ENCODE results near the gene PHACTR3.

The PHACTR3 gene

GRCh38 chr20:59770270-59770669, 165.9 kb downstream of the PHACTR3 start:
- TF ChIP-seq EP300 (IDR thresholded peaks at IDR 0.05; ENCODE audit: borderline replicate concordance) (no peak), CEBPB (IDR thresholded peaks at IDR 0.05) (no peak), CREB1 (IDR thresholded peaks at IDR 0.05; ENCODE audit: low read depth) (no peak), MAX (IDR thresholded peaks at IDR 0.05) (no peak), ZBTB7A (IDR thresholded peaks at IDR 0.05; ENCODE audit: low read depth) (no peak), REST (IDR thresholded peaks at IDR 0.05; ENCODE audit: low read depth) (no peak), TAF1 (IDR thresholded peaks at IDR 0.05; ENCODE audit: low read depth) (no peak), RAD21 (IDR thresholded peaks at IDR 0.05; ENCODE audit: low read depth) (no peak)

GRCh38 chr20:59770851-59771250, 166.5 kb downstream of the PHACTR3 start:
- TF ChIP-seq RAD21 (IDR thresholded peaks at IDR 0.05; ENCODE audit: low read depth): no peak

- TF ChIP-seq RAD21 (IDR thresholded peaks at IDR 0.05; ENCODE audit: low read depth) (no peak), FOXM1 (IDR thresholded peaks at IDR 0.05; ENCODE audit: borderline replicate concordance, low read depth) (no peak)
Measured at GRCh38 chr20:59771506-59772372, 167.4 kb downstream of the PHACTR3 start.

- no peak for TF ChIP-seq EP300 (IDR thresholded peaks at IDR 0.05; ENCODE audit: borderline replicate concordance)
- no peak for TF ChIP-seq ZBTB7A (IDR thresholded peaks at IDR 0.05; ENCODE audit: low read depth)
- no peak for TF ChIP-seq EGR1 (IDR thresholded peaks at IDR 0.05)
- TF ChIP-seq RAD21 (IDR thresholded peaks at IDR 0.05; ENCODE audit: low read depth): no peak
- no peak for TF ChIP-seq TEAD4 (IDR thresholded peaks at IDR 0.05)
- no peak for TF ChIP-seq USF1 (IDR thresholded peaks at IDR 0.05)
- no peak for TF ChIP-seq TAF1 (IDR thresholded peaks at IDR 0.05; ENCODE audit: low read depth)
- no peak for TF ChIP-seq CEBPB (IDR thresholded peaks at IDR 0.05)
- no peak for TF ChIP-seq TCF12 (IDR thresholded peaks at IDR 0.05; ENCODE audit: low read depth)
Measured at GRCh38 chr20:59772373-59772705, 168.0 kb downstream of the PHACTR3 start.

- TF ChIP-seq REST (IDR thresholded peaks at IDR 0.05; ENCODE audit: low read depth) (no peak), TCF12 (IDR thresholded peaks at IDR 0.05; ENCODE audit: low read depth) (no peak), EGR1 (IDR thresholded peaks at IDR 0.05) (no peak), USF1 (IDR thresholded peaks at IDR 0.05) (no peak), EP300 (IDR thresholded peaks at IDR 0.05; ENCODE audit: borderline replicate concordance) (no peak), CREB1 (IDR thresholded peaks at IDR 0.05; ENCODE audit: low read depth) (no peak), TAF1 (IDR thresholded peaks at IDR 0.05; ENCODE audit: low read depth) (no peak), YY1 (IDR thresholded peaks at IDR 0.05; ENCODE audit: low read depth) (no peak), MAX (IDR thresholded peaks at IDR 0.05) (no peak), TEAD4 (IDR thresholded peaks at IDR 0.05) (no peak), CEBPB (IDR thresholded peaks at IDR 0.05) (no peak)
Measured at GRCh38 chr20:59772931-59773913, 168.9 kb downstream of the PHACTR3 start.

GRCh38 chr20:59774204-59774641, 169.9 kb downstream of the PHACTR3 start:
- TF ChIP-seq RAD21 (IDR thresholded peaks at IDR 0.05; ENCODE audit: low read depth) (no peak), FOXM1 (IDR thresholded peaks at IDR 0.05; ENCODE audit: borderline replicate concordance, low read depth) (no peak), USF1 (IDR thresholded peaks at IDR 0.05) (no peak), CREB1 (IDR thresholded peaks at IDR 0.05; ENCODE audit: low read depth) (no peak), ZBTB7A (IDR thresholded peaks at IDR 0.05; ENCODE audit: low read depth) (no peak), MAX (IDR thresholded peaks at IDR 0.05) (no peak), CEBPB (IDR thresholded peaks at IDR 0.05) (no peak), TAF1 (IDR thresholded peaks at IDR 0.05; ENCODE audit: low read depth) (no peak), TCF12 (IDR thresholded peaks at IDR 0.05; ENCODE audit: low read depth) (no peak), YY1 (IDR thresholded peaks at IDR 0.05; ENCODE audit: low read depth) (no peak)

All from Ishikawa (cell line).